HG03378 (cell line): ENCODE measurements around the gene CIZ1.
"Not testable (repeated sequence)": the region's sequence is repeated elsewhere in the genome, so short reads cannot be mapped to it uniquely, and the experiment has no call there.

ENCODE experiments used
- ATAC-seq: cut with Tn5 transposase; IDR thresholded peaks from one replicate; pipeline ENCODE4 v1.9.1; 2021; ENCODE audit warnings: mild to moderate bottlenecking, moderate library complexity; ENCODE audit not compliant: unreplicated experiment

Gene CIZ1

DNA sequence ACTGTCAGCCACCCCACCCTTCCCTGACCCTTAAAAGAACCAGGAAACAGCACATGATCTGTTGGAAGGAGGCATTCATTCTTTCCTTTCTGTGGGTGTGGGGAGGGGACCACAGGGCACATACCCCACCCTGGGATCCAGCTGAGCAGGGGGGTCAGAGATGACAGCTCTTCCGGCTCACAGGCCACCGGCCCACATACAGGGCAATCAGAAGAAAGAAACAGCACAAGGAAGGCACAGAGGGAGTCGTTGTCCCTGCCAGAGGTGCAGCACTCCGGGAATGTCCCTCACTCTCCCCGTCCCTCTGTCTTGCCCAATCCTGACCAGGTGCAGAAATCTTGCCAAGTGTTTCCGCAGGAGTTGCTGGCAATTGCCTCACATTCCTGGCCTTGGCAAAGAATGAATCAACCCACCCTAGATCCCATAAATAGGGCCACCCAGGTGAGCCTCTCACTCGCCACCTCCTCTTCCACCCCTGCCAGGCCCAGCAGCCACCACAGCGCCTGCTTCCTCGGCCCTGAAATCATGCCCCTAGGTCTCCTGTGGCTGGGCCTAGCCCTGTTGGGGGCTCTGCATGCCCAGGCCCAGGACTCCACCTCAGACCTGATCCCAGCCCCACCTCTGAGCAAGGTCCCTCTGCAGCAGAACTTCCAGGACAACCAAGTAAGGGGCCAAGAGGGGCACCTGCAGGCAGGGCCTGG, 42.2 kb downstream of the CIZ1 start, which contains the start of gene LCN2:
TSS of gene LCN2 (plus strand) at position 453 of the 701 bp plus-strand sequence. CDS start at position 526, 73 bp downstream.
- no peak for ATAC-seq

DNA sequence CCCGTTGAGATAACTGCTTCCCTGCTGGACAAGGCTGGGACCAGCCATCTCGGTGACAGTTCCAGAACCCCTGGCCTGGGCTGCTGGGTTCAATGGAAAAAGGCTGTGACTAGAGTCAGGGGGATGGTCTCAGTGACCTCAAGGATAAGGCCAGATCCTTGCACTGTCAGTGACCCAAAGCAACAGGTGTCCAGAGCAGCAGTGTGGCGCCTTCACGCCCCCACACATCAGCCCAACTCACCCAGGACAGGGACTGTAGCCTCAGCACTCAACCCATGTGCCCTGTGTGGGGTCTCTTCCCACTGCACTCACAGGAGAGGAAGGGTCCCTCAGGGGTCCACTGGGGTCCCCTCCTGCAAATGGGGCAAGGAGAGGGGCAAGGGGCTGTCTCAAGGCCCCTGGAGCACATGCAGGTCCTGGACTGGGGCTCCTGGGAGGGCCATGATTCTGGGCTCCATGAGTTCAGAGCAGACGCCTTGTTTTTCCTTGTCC, 42.8 kb downstream of the CIZ1 start:
- no peak for ATAC-seq

DNA sequence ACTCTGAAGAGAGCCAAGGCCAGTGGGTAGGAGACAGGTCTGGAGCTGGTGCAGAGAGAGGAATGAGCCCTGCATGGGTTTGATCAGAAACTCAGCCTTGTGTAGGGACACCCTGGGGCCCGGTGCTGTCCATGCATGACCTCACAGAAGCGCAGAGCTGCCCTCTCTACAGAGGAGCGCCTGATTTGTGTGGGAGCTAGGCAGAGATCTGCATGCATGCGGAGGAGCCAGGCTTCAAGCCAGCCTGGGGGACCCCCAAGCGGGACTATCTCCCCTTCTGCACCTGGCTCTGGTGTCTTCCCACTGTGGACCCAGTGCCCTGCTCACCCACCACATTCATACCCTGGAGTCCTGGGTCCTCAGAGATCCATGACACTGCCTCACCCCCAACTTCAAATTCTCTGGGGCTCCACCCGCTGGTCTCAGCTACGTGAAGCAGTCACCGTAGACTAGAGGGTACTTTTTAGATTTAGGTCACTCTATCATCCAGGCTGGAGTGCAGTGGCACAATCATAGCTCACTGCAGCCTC, 44.7 kb downstream of the CIZ1 start:
- no peak for ATAC-seq

DNA sequence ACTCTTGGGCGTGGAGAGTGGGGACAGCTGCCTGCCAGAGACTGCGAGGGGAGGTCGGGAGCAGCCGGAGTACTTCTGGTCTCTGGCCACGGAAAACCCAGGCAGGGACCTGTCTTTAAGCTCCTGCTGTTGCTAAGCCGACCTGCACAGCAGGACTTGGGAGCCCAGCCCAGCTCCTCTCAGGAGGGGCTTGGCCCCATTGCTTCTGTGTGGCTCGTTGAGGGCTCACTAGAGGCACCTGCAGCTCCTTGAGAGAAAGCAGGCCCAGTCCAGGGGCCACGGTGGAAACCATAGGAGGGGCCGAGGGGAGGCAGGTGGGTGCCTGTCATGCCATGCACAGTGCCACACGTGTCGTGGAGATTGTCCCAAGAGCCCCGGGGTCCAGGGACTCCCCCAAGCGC, 45.4 kb downstream of the CIZ1 start:
- no peak for ATAC-seq

DNA sequence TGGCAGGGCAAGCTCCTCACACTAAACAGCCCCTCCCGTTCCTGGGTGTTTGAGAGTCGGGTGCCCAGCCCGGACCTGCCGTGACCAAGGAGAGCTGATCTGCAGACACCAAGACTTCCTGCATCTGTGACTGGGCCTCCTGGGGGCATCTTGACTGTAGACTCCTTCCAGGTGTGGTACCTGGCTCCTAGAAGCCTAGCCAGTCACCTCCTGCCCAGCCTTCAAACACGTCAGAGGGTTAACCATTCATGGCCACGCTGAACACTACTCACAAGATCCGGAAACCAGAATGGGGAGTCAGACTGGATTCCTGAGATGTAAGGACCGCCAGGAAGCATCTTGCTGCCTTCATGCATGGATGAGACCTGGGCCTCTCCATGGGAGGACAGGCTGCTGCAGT, 45.8 kb downstream of the CIZ1 start:
- no peak for ATAC-seq

DNA sequence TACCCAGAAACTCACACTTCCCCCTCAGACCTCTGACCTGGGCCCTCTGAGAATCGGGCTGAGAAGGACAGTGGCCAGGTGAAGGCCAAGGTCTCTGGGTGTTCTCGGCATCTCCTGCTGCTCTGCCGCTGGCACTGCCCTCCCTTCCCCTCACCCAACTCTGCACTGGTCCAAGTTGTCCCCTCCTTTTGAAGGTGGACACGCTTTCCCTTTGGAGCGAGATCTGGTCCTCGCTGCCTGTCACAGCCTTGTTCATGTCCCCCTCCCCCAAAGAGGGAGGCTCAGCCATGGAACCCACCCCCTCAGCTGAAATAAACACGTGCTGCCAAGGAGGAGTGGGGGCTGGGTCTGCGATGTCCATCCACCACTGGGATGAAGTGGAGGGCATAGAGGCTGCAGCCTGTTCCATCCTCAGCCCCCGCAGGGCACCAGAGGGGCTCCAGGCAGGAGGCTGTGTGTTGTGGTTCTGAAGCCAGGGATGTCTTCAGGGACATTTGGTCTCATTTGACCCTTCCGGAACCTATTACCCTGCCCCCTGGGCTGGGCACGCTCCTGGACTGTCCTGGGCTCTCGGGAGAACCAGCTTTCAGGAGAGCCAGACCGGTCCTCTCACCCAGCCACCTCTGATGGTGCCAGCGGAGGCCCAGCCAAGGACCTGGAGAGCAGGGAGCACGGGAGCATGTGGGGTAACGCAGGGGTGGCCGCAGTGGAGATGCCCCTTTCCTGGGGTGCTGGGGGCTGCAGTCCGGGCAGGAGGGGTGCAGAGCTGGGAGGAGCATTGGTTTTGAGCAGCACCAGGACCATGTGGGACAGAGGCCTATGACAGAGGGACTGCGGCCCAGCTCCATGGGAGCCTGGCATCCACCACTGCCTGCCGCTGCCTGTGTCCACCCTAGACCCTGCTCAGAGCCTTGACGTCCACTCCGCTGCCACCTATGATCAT, 46.9 kb downstream of the CIZ1 start:
- no peak for ATAC-seq

DNA sequence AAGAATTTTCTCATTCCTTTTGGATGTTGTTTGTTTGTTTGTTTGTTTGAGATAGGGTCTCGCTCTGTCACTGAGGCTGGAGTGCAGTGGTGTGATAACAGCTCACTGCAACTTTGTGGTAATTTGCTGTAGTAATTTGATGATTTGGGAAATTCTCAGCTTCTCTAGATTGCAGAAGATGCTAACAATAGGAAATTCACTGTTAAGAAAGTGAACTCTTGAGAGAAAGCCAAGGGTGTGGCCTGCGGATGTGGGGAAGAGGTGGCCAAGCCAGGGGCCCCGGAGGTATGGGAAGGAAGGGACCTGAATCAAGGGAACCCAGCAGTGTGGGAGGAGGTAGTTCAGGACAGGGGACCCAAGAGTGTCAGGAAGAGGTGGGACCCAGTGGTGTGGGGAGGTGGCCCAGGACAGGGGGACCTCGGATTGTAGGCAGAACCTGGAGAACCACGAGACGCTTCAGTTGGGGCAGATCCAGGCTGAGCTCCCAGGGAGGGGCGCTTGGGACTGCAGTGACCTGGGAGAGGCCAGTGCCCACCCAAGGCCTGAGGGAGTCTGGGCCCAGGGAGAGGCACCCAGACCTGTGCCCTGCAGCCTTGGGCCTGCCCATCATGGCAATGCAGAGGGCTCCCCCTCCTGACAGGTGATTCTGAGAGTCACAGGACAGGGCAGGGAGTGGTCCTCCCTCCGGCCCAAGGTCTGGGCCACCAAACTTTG, 47.7 kb downstream of the CIZ1 start:
- ATAC-seq: no peak

DNA sequence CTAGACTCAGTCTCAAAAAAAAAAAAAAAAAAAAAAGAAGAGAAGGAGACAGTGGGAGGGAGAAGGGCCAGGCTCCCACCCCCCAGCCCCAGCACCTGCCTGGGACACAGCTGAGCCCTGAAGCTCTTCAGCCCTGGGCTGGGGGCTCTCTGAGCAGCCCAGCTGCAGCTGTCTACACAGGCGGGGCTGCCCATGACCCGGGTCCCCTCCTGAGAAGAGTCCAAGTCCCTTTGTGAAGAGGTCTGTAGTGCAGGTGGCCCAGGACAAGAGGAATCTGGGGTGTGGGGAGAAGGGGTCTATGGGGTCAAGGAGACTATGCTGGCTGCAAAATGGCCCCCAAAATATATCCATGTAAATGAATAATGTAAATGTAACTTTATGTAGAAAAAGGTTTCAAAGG, 48.8 kb downstream of the CIZ1 start:
- no peak for ATAC-seq

DNA sequence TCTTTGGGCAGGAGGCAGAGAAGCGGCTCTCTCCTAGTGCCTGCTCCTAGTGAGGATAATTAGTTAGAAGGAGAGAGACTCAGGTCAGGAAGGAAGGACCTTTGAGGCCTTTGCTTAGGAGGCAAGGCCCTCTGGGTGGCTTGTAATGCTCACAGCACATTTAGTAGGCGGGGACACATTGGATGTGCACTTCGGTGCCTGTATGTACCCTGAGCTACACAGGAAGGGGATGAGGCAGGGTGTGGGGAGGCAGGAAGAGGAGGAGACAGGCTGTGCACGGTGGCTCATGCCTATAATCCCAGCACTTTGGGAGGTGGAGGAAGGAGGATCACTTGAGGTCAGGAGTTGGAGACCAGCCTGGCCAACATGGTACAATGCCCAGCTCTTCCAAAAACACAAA, 49.3 kb downstream of the CIZ1 start:
- ATAC-seq: no peak

DNA sequence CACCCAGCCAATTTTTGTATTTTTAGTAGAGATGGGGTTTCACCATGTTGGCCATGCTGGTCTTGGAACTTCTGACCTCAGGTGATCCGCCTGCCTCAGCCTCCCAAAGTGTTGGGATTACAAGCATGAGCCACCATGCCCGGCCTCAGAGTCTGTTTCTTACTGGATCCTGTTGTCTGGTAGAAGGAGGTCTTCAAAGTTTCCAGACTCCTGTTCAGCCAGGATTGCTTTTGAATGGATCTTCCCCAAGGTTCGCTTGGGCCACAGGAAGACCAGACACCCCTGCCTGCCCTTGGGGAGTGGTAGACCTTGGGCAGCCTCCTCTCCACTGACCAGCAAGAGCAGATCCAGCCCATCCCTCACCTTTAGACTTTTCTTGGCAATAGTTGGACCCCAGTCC, 49.8 kb downstream of the CIZ1 start:
- ATAC-seq: no peak

DNA sequence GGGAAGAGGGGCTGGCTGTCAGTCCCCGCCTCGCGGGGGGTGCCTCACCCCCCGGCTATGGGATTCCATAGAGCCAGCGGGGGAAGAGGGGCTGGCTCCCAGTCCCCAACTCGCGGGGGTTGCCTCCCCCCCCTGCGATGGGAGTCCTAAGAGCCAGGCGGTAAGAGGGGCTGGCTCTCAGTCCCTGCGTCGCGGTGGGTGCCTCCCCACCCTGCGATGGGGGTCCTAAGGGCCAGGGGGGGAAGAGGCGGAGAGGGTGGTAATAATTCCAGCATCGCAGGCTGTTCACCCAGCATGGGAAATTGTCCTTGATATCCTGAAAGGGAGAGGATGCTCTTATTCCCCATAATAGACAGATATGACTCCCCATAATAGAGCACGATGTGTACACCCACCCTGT, 51.8 kb downstream of the CIZ1 start:
- ATAC-seq: no peak

DNA sequence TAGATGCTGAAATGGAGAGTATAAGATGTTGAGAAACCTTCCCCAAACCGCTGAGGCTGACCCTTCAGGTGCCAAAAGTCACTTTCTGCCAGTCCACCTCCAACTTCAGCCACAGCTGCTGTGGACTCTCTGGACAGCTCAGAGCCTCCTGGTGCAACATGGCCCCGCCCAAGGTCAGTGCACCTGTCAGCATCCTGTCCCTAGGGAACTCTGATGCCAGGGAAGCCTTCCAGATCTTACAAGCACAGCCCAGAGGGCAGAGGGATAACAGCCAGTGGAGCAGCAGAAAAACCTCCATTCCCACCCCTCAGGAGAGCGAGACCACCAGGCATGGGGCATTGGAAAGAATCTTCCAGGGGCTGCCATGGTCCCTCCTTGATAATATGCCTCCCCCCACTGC, 53.4 kb downstream of the CIZ1 start:
- ATAC-seq: no peak

DNA sequence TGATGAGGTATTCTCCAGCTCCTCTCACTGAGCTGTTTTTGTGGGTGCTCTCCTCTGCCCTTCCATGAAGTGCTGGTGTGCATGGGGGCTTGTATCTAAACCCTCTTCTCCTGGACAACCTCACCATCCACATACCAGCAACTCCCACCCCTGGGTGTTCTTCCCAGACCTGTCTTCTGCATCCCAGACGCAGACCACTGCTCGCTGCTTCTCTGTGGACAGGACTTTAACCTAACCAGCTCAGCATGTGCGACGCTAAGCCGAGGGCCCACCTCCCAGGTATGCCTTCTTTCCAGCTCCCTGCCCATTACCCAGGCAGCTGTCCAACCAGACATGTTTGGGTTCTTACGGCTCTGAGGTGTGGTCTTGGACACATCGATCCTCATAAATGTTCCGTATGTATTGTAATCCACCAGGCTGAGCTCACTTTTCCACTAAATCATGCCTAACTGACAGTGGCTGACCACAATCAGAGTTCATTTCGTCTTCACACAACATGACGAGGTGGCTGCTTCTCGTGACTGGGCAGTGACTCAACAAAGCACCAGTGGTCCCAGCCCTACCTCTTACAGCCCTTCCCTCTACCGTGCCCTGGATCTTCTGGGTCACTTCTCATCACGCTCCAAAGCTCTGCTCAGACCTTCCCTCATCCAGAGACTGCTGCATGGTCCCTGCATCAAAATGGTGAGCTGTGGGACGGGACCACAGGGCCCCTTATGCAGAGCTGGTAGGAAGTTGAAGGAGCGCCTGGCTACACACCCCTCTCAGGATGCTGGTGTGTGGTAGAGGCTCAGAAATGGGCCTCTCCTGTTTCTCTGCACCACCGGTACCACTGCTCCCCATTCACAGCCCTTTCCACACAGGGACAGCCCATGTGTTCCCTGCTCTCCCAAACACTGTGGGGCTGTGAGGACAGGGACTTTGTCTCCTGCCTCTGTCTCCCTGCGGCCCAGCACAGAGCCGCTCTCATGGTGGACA, 54.3 kb downstream of the CIZ1 start:
- no peak for ATAC-seq

DNA sequence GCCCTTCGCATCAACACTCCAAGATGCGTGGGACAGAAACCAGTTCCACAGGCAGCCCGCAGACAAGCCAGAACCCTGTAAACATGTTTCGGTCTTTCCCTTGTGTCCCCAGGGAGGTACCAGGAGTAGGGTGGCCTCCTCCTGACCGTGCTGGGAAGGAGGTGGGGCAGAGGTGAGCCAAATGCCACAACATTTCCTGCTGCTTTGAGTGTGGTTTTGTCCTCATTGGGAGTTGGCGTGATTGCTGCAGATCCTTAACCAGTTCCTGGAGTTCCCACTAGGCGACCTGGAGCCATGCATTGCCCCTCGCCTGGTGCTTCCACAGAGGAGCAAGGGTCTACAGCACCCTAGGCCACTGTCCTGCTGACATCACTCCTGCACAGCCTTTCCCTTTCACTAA, 55.8 kb downstream of the CIZ1 start:
- ATAC-seq: not testable (repeated sequence)

DNA sequence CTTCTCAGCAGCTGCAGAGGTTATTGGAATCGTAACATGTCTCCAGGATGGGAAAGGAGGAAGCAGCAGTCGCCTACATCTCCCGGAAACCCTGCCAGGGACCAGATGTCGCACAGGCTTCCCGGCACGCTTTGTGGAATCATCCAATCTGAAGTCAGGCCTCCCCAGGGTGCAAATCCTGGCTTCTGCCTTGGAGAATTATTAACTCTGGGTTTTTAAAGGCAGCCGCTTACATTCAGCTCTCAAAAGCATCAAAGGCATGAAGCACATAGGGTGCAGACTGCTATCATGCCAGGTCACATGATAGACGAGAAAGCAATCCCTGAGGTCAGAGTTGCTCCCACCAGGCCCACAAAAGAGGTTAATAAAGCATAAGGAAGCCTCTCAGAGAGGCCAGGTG, 59.2 kb downstream of the CIZ1 start:
- not testable (repeated sequence) for ATAC-seq

DNA sequence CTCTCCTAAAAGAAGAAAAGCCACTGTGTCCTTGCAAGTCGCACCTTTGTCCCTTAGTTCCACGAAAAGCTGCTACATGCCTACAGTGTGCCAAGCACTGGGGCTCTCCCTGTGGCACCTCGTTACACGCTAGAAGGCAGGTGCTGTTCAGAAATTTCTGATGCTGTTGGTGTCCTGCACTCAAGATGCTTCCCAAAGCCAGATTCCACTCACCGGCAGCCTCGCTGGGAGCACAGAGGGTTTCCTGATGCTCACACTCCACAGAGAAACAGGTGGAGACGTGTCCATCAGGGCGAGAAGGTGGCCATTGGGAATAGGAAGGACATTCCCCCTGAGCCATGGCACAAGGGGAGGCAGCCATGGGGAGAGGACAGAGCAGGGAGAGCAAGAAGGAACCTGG, 60.0 kb downstream of the CIZ1 start:
- not testable (repeated sequence) for ATAC-seq

DNA sequence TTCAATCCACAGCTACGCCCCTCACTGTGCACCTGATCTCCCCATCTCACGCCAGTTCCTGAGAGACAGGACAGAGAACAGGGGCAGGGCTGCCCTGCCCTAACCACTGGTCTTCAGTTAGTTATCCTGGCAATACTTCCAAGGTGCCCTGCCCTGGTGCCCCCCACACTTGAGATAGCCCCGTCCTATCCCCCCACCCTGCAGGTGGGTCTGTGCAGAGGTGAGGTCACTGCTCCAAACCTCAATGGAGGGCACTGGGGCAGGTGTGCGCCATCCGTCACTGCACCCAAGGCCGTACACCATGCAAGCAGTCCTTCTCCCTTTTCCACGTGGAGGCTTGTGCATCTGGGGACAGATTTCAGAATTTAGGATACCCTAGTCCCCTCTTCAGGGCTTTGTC, 60.7 kb downstream of the CIZ1 start:
- ATAC-seq: not testable (repeated sequence)

DNA sequence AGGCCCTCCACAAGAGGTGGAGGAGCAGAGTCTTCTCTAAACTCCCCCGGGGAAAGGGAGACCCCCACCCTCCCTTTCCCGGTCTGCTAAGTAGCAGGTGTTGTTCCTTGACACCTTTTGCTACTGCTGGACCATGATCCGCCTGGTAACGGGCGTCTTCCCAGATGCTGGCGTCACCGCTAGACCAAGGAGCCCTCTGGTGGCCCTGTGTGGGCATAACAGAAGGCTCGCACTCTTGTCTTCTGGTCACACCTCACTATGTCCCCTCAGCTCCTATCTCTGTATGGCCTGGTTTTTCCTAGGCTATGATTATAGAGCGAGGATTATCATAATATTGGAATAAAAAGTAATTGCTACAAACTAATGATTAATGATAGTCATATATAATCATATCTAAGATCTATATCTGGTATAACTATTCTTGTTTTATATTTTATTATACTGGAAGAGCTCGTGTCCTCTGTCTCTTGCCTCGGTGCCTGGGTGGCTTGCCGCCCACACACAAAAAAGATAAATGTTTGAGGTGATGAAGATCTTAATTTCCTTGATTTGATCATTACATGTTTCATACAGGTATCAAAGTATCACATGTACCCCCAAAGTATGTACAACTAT, 61.3 kb downstream of the CIZ1 start:
- not testable (repeated sequence) for ATAC-seq

DNA sequence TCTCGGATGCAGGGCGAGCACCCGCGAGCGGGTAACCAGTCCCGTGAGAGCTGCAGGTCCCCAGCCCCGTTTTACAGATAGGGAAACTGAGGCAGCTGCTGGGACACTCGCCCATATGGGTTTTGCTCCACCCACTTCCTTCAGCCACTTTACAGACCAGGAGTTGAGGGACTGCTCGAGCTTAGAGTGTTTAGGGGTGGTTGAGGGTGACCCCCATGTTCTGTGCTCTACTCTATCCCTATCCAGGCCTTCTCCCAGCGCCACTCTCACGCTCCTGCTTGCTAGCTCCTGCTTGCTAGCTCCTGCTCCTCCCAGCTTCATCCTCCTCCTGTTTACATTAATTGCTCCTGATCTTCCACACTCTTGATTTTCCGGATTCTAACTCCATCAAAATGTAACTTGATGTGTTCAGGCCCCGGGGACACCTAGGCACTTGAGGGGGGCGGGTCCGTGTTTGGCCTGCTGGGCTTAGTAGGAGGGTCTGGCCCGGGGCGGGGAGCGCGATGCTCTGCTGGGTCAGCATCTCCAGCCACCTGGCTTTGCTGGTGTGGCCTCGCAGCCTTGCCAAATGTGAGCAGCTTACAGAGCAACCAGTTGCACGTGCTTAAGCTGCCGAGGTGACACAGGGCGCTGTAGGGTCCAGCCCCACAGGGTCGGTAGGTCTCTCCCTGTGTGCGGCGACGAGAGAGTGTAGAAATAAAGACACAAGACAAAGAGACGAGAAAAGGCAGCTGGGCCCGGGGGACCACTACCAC, 62.4 kb downstream of the CIZ1 start:
- ATAC-seq: no peak
